A673 (cell line): ENCODE data around the gene PEPD.

Source experiments
- CTCF ChIP-seq: fragments of 300-800, 200-600 bp; sonication (generic); conservative IDR thresholded peaks from 2 replicates; pipeline ENCODE4 v1.5.1; 2017; ENCODE audit warnings: low read depth, mild to moderate bottlenecking, antibody characterized with exemption, low read length, moderate library complexity, mixed read lengths
- EZH2 ChIP-seq: fragments of 200-600 bp; sonication (generic); IDR thresholded peaks from 2 replicates; pipeline ENCODE4 v1.6.1; 2017; ENCODE audit warnings: borderline replicate concordance, low read depth, mild to moderate bottlenecking, mixed read lengths, antibody characterized with exemption, low read length; ENCODE audit not compliant: poor library complexity, severe bottlenecking

DNA sequence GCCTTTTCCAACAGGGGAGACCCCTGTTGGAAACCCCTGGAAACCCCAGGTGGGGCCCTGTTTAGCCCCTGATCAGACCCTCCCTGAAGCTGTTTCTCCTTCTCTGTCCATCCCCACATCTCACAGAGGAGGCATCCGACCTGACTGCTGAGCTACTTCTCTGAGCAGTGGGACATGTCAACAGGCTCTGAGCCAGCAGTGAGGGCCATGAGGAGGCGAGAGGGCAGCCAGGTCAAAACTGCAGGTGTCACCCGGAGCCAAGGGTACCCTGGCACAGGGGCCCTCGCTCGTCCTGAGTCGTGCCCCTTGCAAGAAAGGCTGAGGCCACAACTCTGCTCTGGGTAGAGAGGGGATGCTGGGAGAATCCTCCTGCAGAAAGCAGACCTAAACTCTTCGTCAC lies 13.6 kb downstream of the PEPD start:
- TF ChIP-seq CTCF (no peak), EZH2 (no peak)
